ENCODE measurements around the gene IL12A.

The IL12A gene

GRCh38 chr3:159991591-159991990 is 3.0 kb downstream of the IL12A start:
- no peak overlapping the region for H3K4me3 ChIP-seq (ENCODE audit: low read length)
- TF ChIP-seq CTCF (conservative IDR thresholded peaks at IDR 0.05; ENCODE audit: low read length), result no peak
- DNase-seq (ENCODE audit: low read depth), result no peak

- TF ChIP-seq CTCF (conservative IDR thresholded peaks at IDR 0.05; ENCODE audit: low read length), result no peak
- H3K4me3 ChIP-seq (ENCODE audit: low read length), result no peak overlapping the region
- DNase-seq (ENCODE audit: low read depth), result no peak
Observed at GRCh38 chr3:159992589-159992988, 4.0 kb downstream of the IL12A start.

GRCh38 chr3:159994182-159994581 is 5.5 kb downstream of the IL12A start:
- no peak overlapping the region for H3K4me3 ChIP-seq (ENCODE audit: low read length)
- no peak for TF ChIP-seq CTCF (conservative IDR thresholded peaks at IDR 0.05; ENCODE audit: low read length)
- DNase-seq (ENCODE audit: low read depth), result no peak

- DNase-seq (ENCODE audit: low read depth), result no peak
- no peak for TF ChIP-seq CTCF (conservative IDR thresholded peaks at IDR 0.05; ENCODE audit: low read length)
- H3K4me3 ChIP-seq (ENCODE audit: low read length), result no peak overlapping the region
Observed at GRCh38 chr3:159995091-159995490, 6.5 kb downstream of the IL12A start.

GRCh38 chr3:159996018-159996417 is 7.4 kb downstream of the IL12A start:
- no peak overlapping the region for H3K4me3 ChIP-seq (ENCODE audit: low read length)
- no peak for TF ChIP-seq CTCF (conservative IDR thresholded peaks at IDR 0.05; ENCODE audit: low read length)
- DNase-seq (ENCODE audit: low read depth), result no peak

GRCh38 chr3:159996959-159997358 is 8.3 kb downstream of the IL12A start:
- H3K4me3 ChIP-seq (ENCODE audit: low read length), result no peak overlapping the region
- no peak for TF ChIP-seq CTCF (conservative IDR thresholded peaks at IDR 0.05; ENCODE audit: low read length)
- DNase-seq (ENCODE audit: low read depth), result no peak

GRCh38 chr3:160001148-160001760 is 12.6 kb downstream of the IL12A start:
- no peak overlapping the region for H3K4me3 ChIP-seq (ENCODE audit: low read length)
- TF ChIP-seq CTCF (conservative IDR thresholded peaks at IDR 0.05; ENCODE audit: low read length), result no peak
- no peak for DNase-seq (ENCODE audit: low read depth)

Measured in AG10803 (cell line).